ENCODE data around the gene ZDHHC22. TPM values are rescaled to one million over a fixed set of nuclear protein-coding genes. Genes with fewer than 3 reads are reported as not detected.

ZDHHC22 gene
- total and polyA plus RNA-seq, 5 donors from 2014 or later, result not detected

- Histone ChIP-seq H3K27ac (ENCODE audit: insufficient read depth, low read length, poor library complexity, severe bottlenecking) (peak overlapping the region; percentile 48), H3K27me3 (ENCODE audit: control insufficient read depth, insufficient read depth, low read length) (peaks cover 9% of the 10 kb centered on the region), H3K9me3 (ENCODE audit: control insufficient read depth in 2 of 2, low read length in 2 of 2) (no peaks in the 10 kb centered on the region), H3K4me1 (ENCODE audit: control insufficient read depth, insufficient read depth, low read length, poor library complexity, severe bottlenecking) (peaks cover 60% of the 10 kb centered on the region), H3K36me3 (ENCODE audit: control insufficient read depth, insufficient read depth, low read length) (no peaks in the 10 kb centered on the region), H3K4me3 (ENCODE audit: low read depth, low read length) (peak overlapping the region; percentile 83)
- Mint-ChIP-seq H3K27me3 (peaks cover 22% of the 10 kb centered on the region), H3K36me3 (no peaks in the 10 kb centered on the region), H3K4me1 (peaks cover 13 to 60% (median 42%) of the 10 kb centered on the region in 4 donors), H3K9me3 (peaks cover 0 to 2% (median 0%) of the 10 kb centered on the region in 7 donors), H3K27ac (peak overlapping the region; percentile 3 to 94 (median 86)), H3K4me3 (peak overlapping the region; percentile 11 to 91 (median 88))
- ATAC-seq (ENCODE audit: low read depth in 2 of 2), result no peak
- DNase-seq, result no peak
These were observed 17.9 kb downstream of the ZDHHC22 start for GRCh38 chr14:77123381-77124325.

GRCh38 chr14:77122526-77123125 lies 19.0 kb downstream of the ZDHHC22 start:
- no peak for DNase-seq
- H3K4me1 Mint-ChIP-seq, result peaks cover 13 to 63% (median 42%) of the 10 kb centered on the region in 4 donors
- Histone ChIP-seq H3K4me3 (ENCODE audit: low read depth, low read length) (no peak overlapping the region), H3K4me1 (ENCODE audit: control insufficient read depth, insufficient read depth, low read length, poor library complexity, severe bottlenecking) (peaks cover 60% of the 10 kb centered on the region), H3K27ac (ENCODE audit: insufficient read depth, low read length, poor library complexity, severe bottlenecking) (peak overlapping the region; percentile 87), H3K36me3 (ENCODE audit: control insufficient read depth, insufficient read depth, low read length) (peaks cover 4% of the 10 kb centered on the region), H3K9me3 (ENCODE audit: control insufficient read depth in 2 of 2, low read length in 2 of 2) (no peaks in the 10 kb centered on the region), H3K27me3 (ENCODE audit: control insufficient read depth, insufficient read depth, low read length) (peaks cover 7% of the 10 kb centered on the region)
- H3K27ac Mint-ChIP-seq, result peak overlapping the region; percentile 3 to 94 (median 83)
- H3K4me3 Mint-ChIP-seq, result peak overlapping the region; percentile 27 to 87 (median 66)
- ATAC-seq (ENCODE audit: low read depth in 2 of 2), result no peak
- H3K27me3 Mint-ChIP-seq, result peaks cover 20% of the 10 kb centered on the region
- H3K36me3 Mint-ChIP-seq, result peaks cover 3% of the 10 kb centered on the region
- peaks cover 0 to 2% (median 0%) of the 10 kb centered on the region in 7 donors for H3K9me3 Mint-ChIP-seq

- ATAC-seq (ENCODE audit: low read depth in 2 of 2) (peak; percentile 74 to 81), DNase-seq (peak; percentile 29 to 90 (median 68))
- Histone ChIP-seq H3K36me3 (ENCODE audit: control insufficient read depth, insufficient read depth, low read length) (peaks cover 6% of the 10 kb centered on the region), H3K27me3 (ENCODE audit: control insufficient read depth, insufficient read depth, low read length) (no peaks in the 10 kb centered on the region), H3K9me3 (ENCODE audit: control insufficient read depth in 2 of 2, low read length in 2 of 2) (no peaks in the 10 kb centered on the region), H3K4me1 (ENCODE audit: control insufficient read depth, insufficient read depth, low read length, poor library complexity, severe bottlenecking) (peaks cover 60% of the 10 kb centered on the region), H3K4me3 (ENCODE audit: low read depth, low read length) (peak overlapping the region; percentile 77), H3K27ac (ENCODE audit: insufficient read depth, low read length, poor library complexity, severe bottlenecking) (peak overlapping the region; percentile 87)
- Mint-ChIP-seq H3K4me3 (peak overlapping the region; percentile 78 to 87 (median 80)), H3K27ac (peak overlapping the region; percentile 89 to 94 (median 94)), H3K36me3 (peaks cover 8% of the 10 kb centered on the region), H3K9me3 (peaks cover 0 to 2% (median 0%) of the 10 kb centered on the region in 7 donors), H3K4me1 (peaks cover 13 to 63% (median 40%) of the 10 kb centered on the region in 4 donors), H3K27me3 (peaks cover 10% of the 10 kb centered on the region)
These were observed 20.5 kb downstream of the ZDHHC22 start for GRCh38 chr14:77120771-77121743.

GRCh38 chr14:77119851-77120250 lies 21.7 kb downstream of the ZDHHC22 start:
- H3K9me3 Mint-ChIP-seq, result no peaks in the 10 kb centered on the region
- ATAC-seq (ENCODE audit: low read depth in 2 of 2), result peak; percentile 48 to 54
- H3K36me3 Mint-ChIP-seq, result peaks cover 12% of the 10 kb centered on the region
- Histone ChIP-seq H3K4me1 (ENCODE audit: control insufficient read depth, insufficient read depth, low read length, poor library complexity, severe bottlenecking) (peaks cover 54% of the 10 kb centered on the region), H3K36me3 (ENCODE audit: control insufficient read depth, insufficient read depth, low read length) (peaks cover 9% of the 10 kb centered on the region), H3K27ac (ENCODE audit: insufficient read depth, low read length, poor library complexity, severe bottlenecking) (peak overlapping the region; percentile 87), H3K27me3 (ENCODE audit: control insufficient read depth, insufficient read depth, low read length) (no peaks in the 10 kb centered on the region), H3K9me3 (ENCODE audit: control insufficient read depth in 2 of 2, low read length in 2 of 2) (no peaks in the 10 kb centered on the region), H3K4me3 (ENCODE audit: low read depth, low read length) (peak overlapping the region; percentile 73)
- H3K4me3 Mint-ChIP-seq, result peak overlapping the region; percentile 35 to 87 (median 80)
- peaks cover 13 to 55% (median 40%) of the 10 kb centered on the region in 4 donors for H3K4me1 Mint-ChIP-seq
- DNase-seq, result peak; percentile 21 to 81 (median 60)
- peaks cover 10% of the 10 kb centered on the region for H3K27me3 Mint-ChIP-seq
- peak overlapping the region; percentile 94 to 98 (median 94) for H3K27ac Mint-ChIP-seq

GRCh38 chr14:77116172-77116817 lies 25.3 kb downstream of the ZDHHC22 start:
- DNase-seq, result no peak
- Histone ChIP-seq H3K4me3 (ENCODE audit: low read depth, low read length) (no peak overlapping the region), H3K27me3 (ENCODE audit: control insufficient read depth, insufficient read depth, low read length) (no peaks in the 10 kb centered on the region), H3K27ac (ENCODE audit: insufficient read depth, low read length, poor library complexity, severe bottlenecking) (no peak overlapping the region), H3K4me1 (ENCODE audit: control insufficient read depth, insufficient read depth, low read length, poor library complexity, severe bottlenecking) (peaks cover 19% of the 10 kb centered on the region), H3K9me3 (ENCODE audit: control insufficient read depth in 2 of 2, low read length in 2 of 2) (no peaks in the 10 kb centered on the region), H3K36me3 (ENCODE audit: control insufficient read depth, insufficient read depth, low read length) (peaks cover 37% of the 10 kb centered on the region)
- Mint-ChIP-seq H3K9me3 (no peaks in the 10 kb centered on the region), H3K36me3 (peaks cover 34% of the 10 kb centered on the region), H3K27me3 (no peaks in the 10 kb centered on the region), H3K4me3 (no peak overlapping the region), H3K4me1 (peaks cover 7 to 20% (median 17%) of the 10 kb centered on the region in 4 donors), H3K27ac (peak overlapping the region; percentile 1 to 53 (median 42))
- ATAC-seq (ENCODE audit: low read depth in 2 of 2), result no peak

GRCh38 chr14:77114609-77115008 lies 27.0 kb downstream of the ZDHHC22 start:
- Mint-ChIP-seq H3K4me1 (peaks cover 0 to 8% (median 3%) of the 10 kb centered on the region in 4 donors), H3K27me3 (no peaks in the 10 kb centered on the region), H3K36me3 (peaks cover 40% of the 10 kb centered on the region), H3K9me3 (no peaks in the 10 kb centered on the region), H3K27ac (peak overlapping the region in 1 of 3 donors; percentile 44), H3K4me3 (no peak overlapping the region)
- H3K27me3 ChIP-seq (ENCODE audit: control insufficient read depth, insufficient read depth, low read length), result no peaks in the 10 kb centered on the region
- H3K36me3 ChIP-seq (ENCODE audit: control insufficient read depth, insufficient read depth, low read length), result peaks cover 48% of the 10 kb centered on the region
- no peak for DNase-seq
- H3K4me1 ChIP-seq (ENCODE audit: control insufficient read depth, insufficient read depth, low read length, poor library complexity, severe bottlenecking), result peaks cover 3% of the 10 kb centered on the region
- no peaks in the 10 kb centered on the region for H3K9me3 ChIP-seq (ENCODE audit: control insufficient read depth in 2 of 2, low read length in 2 of 2)
- no peak for ATAC-seq (ENCODE audit: low read depth in 2 of 2)
- no peak overlapping the region for H3K27ac ChIP-seq (ENCODE audit: insufficient read depth, low read length, poor library complexity, severe bottlenecking)
- no peak overlapping the region for H3K4me3 ChIP-seq (ENCODE audit: low read depth, low read length)
